Measurements from ENCODE around the gene METAP1. TPM values are rescaled to one million over a fixed set of nuclear protein-coding genes. Genes with fewer than 3 reads are reported as not detected.

METAP1 gene
- polyA plus RNA-seq, 3 donors = 15.9 to 21.7 (median 20.6) TPM

DNA sequence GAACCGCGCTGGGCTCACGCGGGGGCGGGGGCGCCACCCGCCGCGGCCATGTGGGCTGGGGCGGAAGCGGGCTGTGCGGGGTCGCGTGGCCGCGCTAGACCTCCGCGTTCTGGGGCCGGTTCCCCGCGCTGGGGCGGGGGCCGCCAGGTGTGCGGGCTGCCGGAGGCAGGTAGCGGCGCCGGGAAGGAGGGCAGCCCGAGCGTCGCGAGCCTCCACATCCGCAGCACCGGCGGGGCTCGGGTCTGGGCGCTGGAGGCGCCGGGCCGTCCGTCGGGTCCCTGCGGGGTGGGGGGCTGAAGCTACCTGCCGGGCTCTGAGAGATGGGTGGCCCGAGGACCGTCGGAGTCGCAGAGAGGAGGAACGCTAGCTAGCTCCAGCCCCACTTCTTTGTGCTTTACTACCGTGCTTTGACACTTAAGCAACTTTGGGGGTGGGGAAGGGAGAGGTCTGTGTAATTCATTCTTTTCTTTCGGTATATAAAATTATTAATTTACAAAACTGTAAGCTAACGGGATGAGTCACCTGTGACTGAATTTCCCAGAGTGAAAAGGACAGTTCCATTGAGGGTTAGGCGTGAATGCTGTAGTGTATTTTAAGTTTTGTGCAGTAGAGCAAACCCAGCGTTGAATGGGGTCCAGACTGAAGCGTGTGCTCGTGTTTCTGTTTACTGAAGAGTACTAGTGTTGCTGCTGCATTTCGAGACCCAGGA, 689 bp downstream of the METAP1 start:
- peaks cover 25% of the 10 kb centered on the region for H3K4me1 Mint-ChIP-seq
- Histone ChIP-seq H4K20me1 (ENCODE audit: insufficient read depth, low read length) (peaks cover 37% of the 10 kb centered on the region), H2AFZ (ENCODE audit: insufficient read depth, low read depth, low read length, poor library complexity, severe bottlenecking) (peak overlapping the region; percentile 91), H3K4me1 (ENCODE audit: control insufficient read depth in 1 of 2, insufficient read depth in 2 of 2, low read length in 2 of 2) (peaks cover 12 to 15% of the 10 kb centered on the region in 2 donors), H3K27ac (ENCODE audit: low read depth in 1 of 2, low read length in 2 of 2) (peak overlapping the region in 1 of 2 donors; percentile 70), H3K9ac (ENCODE audit: insufficient read depth, low read length, poor library complexity, severe bottlenecking) (peak overlapping the region; percentile 78), H3K4me3 (replicated peaks in 1 of 3; ENCODE audit: low read depth in 2 of 3, low read length in 3 of 3) (peak overlapping the region; percentile 84 to 93 (median 89)), H3K36me3 (replicated peaks in 1 of 2; ENCODE audit: control insufficient read depth in 1 of 2, insufficient read depth in 2 of 2, low read length in 2 of 2) (no peaks in the 10 kb centered on the region), H3K4me2 (replicated peaks; ENCODE audit: extremely low read depth, low read length, poor library complexity, severe bottlenecking) (peak overlapping the region; percentile 90), H3K79me2 (ENCODE audit: insufficient read depth, low read length) (peaks cover 57% of the 10 kb centered on the region), H3K9me3 (replicated peaks in 1 of 2; ENCODE audit: control insufficient read depth in 1 of 2, insufficient read depth in 1 of 2, low read length in 2 of 2) (no peaks in the 10 kb centered on the region), H3K27me3 (ENCODE audit: control insufficient read depth in 2 of 2, insufficient read depth in 2 of 2, low read length in 2 of 2) (no peaks in the 10 kb centered on the region)
- H3K9me3 Mint-ChIP-seq = peaks cover 0 to 5% (median 2%) of the 10 kb centered on the region in 7 donors
- TF ChIP-seq, protein P1, sequence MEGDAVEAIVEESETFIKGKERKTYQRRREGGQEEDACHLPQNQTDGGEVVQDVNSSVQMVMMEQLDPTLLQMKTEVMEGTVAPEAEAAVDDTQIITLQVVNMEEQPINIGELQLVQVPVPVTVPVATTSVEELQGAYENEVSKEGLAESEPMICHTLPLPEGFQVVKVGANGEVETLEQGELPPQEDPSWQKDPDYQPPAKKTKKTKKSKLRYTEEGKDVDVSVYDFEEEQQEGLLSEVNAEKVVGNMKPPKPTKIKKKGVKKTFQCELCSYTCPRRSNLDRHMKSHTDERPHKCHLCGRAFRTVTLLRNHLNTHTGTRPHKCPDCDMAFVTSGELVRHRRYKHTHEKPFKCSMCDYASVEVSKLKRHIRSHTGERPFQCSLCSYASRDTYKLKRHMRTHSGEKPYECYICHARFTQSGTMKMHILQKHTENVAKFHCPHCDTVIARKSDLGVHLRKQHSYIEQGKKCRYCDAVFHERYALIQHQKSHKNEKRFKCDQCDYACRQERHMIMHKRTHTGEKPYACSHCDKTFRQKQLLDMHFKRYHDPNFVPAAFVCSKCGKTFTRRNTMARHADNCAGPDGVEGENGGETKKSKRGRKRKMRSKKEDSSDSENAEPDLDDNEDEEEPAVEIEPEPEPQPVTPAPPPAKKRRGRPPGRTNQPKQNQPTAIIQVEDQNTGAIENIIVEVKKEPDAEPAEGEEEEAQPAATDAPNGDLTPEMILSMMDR (IDR thresholded peaks at IDR 0.05) = no peak
- peak overlapping the region; percentile 86 to 88 for H3K4me3 Mint-ChIP-seq
- intact Hi-C loops (cut with micrococcal nuclease) = loop anchor here (5.0 to 10.0 kb wide), 2 partner anchors 69 to 71 kb away; partner anchors contain the start of gene EIF4E (in 2 of the 2)
- H3K27ac Mint-ChIP-seq = peak overlapping the region in 5 of 7 donors; percentile 53 to 85 (median 73)
- no peaks in the 10 kb centered on the region for H3K36me3 Mint-ChIP-seq
- H3K27me3 Mint-ChIP-seq (ENCODE audit: low read depth in 3 of 3) = peaks cover 0 to 2% (median 2%) of the 10 kb centered on the region in 3 donors
- WGBS (ENCODE audit: insufficient coverage) = under 1% methylated on average over 46 of the region's 57 CpGs
- peak in 1 of 3 donors; percentile 17 for DNase-seq

DNA sequence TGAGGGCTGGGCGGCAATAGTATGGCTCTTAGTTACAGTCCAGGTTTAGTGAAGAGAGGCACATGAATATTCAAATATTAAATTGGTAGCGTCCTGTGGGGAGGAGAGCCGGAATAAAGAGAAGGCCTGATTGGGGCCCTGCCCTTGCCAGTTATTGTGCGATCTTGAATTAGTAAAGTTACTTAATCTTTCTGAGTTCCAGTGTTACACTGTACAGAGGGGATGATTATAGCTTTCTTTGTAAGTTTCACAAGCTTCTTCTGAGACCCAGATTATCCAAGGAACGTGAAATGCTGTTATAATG, 1.2 kb downstream of the METAP1 start:
- peak overlapping the region; percentile 91 for H2AFZ ChIP-seq (ENCODE audit: insufficient read depth, low read depth, low read length, poor library complexity, severe bottlenecking)
- Mint-ChIP-seq H3K27me3 (ENCODE audit: low read depth in 3 of 3) (peaks cover 0 to 2% (median under 1%) of the 10 kb centered on the region in 3 donors), H3K36me3 (no peaks in the 10 kb centered on the region), H3K4me3 (peak overlapping the region; percentile 86 to 88), H3K9me3 (peaks cover 0 to 5% (median 2%) of the 10 kb centered on the region in 7 donors), H3K27ac (peak overlapping the region in 1 of 7 donors; percentile 53), H3K4me1 (peaks cover 25% of the 10 kb centered on the region)
- whole genome bisulfite sequencing (ENCODE audit: insufficient coverage) = 42% methylated on average over 4 of the region's 5 CpGs
- H3K9ac ChIP-seq (ENCODE audit: insufficient read depth, low read length, poor library complexity, severe bottlenecking) = peak overlapping the region; percentile 78
- peak overlapping the region; percentile 90 for H3K4me2 ChIP-seq (replicated peaks; ENCODE audit: extremely low read depth, low read length, poor library complexity, severe bottlenecking)
- H3K4me1 ChIP-seq (ENCODE audit: control insufficient read depth in 1 of 2, insufficient read depth in 2 of 2, low read length in 2 of 2) = peaks cover 12 to 15% of the 10 kb centered on the region in 2 donors
- H3K27me3 ChIP-seq (ENCODE audit: control insufficient read depth in 2 of 2, insufficient read depth in 2 of 2, low read length in 2 of 2) = no peaks in the 10 kb centered on the region
- peaks cover 62% of the 10 kb centered on the region for H3K79me2 ChIP-seq (ENCODE audit: insufficient read depth, low read length)
- H3K36me3 ChIP-seq (replicated peaks in 1 of 2; ENCODE audit: control insufficient read depth in 1 of 2, insufficient read depth in 2 of 2, low read length in 2 of 2) = no peaks in the 10 kb centered on the region
- peak overlapping the region in 1 of 2 donors; percentile 70 for H3K27ac ChIP-seq (ENCODE audit: low read depth in 1 of 2, low read length in 2 of 2)
- TF ChIP-seq, protein P1 (IDR thresholded peaks at IDR 0.05) = no peak
- H4K20me1 ChIP-seq (ENCODE audit: insufficient read depth, low read length) = peaks cover 42% of the 10 kb centered on the region
- intact Hi-C loops (cut with micrococcal nuclease) = loop anchor here (5.0 to 10.0 kb wide), 2 partner anchors 69 to 72 kb away; partner anchors contain the start of gene EIF4E (in 2 of the 2)
- H3K9me3 ChIP-seq (replicated peaks in 1 of 2; ENCODE audit: control insufficient read depth in 1 of 2, insufficient read depth in 1 of 2, low read length in 2 of 2) = no peaks in the 10 kb centered on the region
- no peak for DNase-seq
- peak overlapping the region in 2 of 3 experiments; percentile 84 to 89 for H3K4me3 ChIP-seq (replicated peaks in 1 of 3; ENCODE audit: low read depth in 2 of 3, low read length in 3 of 3)

All from CD14-positive monocyte (primary cell).